ENCODE data around the gene CAMTA1.

CAMTA1 gene

DNA sequence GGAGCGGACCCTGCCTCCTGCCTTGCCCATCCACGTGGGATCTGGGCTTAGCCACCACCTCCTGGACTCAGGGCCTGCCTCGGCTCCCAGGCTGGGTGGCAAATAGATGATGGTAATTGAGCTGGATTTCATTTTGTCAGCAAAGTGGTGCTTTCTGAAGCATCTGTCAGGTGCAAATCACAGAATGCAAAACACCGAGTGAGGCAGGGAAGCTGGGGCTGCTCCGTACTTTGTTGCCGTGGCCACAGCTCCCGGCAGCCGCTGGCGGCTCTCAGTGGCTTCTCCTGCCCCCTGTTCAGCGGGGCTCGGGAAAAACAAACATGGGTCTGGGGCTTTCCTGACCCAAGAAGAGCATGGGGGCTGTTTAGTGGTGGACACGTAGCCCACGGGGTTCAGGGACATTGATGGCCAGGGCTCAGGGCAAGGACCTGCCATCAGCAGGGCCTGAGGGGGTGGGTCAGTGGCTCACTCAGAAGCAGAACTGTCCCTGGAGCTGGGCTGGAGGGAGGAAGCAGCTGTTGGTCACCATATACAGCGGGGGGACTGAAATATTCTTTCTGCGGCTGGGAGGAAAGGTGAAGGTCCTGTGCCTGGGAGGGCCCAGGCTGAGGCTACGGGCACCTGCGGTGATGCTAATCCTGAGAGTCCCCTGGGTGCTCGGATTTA, 855.8 kb downstream of the CAMTA1 start:
- no peak overlapping the region for H3K4me3 ChIP-seq (ENCODE audit: low read depth, low read length)
- TF ChIP-seq CTCF (IDR thresholded peaks at IDR 0.05; ENCODE audit: borderline replicate concordance, insufficient read depth, low read depth, low read length): no peak

DNA sequence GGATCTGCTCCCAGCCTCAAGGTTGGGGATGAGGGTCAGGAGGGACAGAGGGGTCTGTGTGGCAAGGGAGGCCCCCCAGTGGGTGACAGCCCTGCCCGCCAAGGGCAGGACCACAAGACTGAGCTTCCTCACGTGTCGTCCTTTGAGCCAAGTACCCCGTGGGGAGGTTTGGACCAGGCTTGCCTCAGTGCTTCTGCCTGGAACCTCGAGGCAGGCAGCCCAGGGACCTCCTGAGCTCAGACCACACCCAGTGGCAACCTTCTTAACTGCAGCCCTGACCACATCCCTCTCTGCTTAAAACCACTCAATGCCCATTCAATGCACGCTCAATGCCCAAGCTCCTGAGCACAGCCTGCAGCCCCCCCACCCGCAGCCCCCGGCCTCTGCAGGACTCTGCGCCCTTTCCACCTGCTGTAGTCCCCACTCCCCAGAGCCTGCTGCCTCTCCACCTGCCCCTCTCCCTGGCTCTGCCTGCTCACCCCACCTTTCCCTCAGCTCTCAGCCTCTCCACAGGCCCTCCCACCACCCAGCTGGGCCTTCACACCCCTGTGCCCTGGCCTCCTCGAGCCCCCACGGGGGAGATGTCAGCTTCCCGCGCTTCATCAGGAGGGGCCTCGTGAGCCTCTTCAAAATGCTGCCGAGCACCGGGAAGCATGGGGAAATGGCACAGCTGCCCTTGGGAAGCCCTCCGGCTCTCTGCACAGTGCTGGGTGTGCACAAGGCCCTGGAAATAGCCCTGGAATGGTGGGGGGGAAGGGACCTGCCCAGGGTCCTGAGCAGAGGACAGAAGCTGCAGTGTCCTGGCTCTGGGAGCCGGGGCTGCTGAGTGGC, 856.5 kb downstream of the CAMTA1 start:
- TF ChIP-seq CTCF (IDR thresholded peaks at IDR 0.05; ENCODE audit: borderline replicate concordance, insufficient read depth, low read depth, low read length): no peak
- no peak overlapping the region for H3K4me3 ChIP-seq (ENCODE audit: low read depth, low read length)

DNA sequence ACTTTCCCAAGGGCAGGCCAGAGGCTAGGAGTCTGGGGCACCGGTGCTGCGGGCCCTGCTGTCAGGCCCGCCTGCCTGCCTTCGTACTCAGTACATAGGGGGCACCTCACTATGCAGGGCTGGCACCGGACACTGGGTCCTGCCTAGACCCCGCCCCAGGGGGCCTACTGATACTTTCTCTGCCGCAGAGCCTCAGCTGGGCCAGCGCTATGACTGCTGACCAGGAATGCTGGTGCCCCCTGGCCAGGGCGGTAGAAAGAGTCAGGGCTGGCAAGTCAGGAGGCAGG, 857.1 kb downstream of the CAMTA1 start:
- no peak for TF ChIP-seq CTCF (IDR thresholded peaks at IDR 0.05; ENCODE audit: borderline replicate concordance, insufficient read depth, low read depth, low read length)
- no peak overlapping the region for H3K4me3 ChIP-seq (ENCODE audit: low read depth, low read length)

DNA sequence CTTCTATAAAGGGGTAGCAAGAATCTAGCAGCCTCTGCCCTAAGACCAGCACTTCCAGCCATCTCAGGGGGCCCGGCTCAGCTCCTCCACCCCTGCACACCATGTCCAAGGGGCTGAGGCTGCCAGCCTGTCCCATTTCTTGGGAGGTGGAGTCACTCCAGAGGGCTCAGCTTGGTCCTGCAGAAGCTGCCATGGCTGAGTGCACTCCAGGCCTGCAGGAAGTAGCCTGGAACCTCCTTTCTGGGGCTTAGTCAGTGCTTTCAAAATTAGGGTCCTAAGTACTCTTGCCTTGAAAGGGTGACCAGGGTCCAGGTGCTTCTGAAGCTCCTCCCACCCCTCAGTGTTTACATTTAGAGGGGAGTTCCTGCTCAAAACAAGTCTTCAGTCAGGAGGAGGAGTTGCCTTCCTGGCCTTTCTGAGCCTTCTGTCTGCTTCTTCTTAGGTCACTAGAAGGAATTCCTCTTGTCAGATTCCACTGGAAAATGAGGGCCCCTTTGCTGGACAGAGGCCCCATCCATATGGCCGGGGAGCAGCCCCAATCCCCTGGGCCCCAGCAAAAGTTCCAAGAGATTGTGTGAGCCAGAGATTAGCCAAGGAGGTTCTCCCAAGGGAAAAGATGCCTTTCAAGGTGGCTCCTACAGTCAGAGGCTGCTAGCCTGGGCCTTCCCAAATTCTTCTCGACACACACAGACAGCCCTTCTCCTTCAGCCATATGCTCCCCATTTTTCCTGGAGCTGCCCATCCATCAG, 857.7 kb downstream of the CAMTA1 start:
- TF ChIP-seq CTCF (IDR thresholded peaks at IDR 0.05; ENCODE audit: borderline replicate concordance, insufficient read depth, low read depth, low read length): no peak
- no peak overlapping the region for H3K4me3 ChIP-seq (ENCODE audit: low read depth, low read length)

DNA sequence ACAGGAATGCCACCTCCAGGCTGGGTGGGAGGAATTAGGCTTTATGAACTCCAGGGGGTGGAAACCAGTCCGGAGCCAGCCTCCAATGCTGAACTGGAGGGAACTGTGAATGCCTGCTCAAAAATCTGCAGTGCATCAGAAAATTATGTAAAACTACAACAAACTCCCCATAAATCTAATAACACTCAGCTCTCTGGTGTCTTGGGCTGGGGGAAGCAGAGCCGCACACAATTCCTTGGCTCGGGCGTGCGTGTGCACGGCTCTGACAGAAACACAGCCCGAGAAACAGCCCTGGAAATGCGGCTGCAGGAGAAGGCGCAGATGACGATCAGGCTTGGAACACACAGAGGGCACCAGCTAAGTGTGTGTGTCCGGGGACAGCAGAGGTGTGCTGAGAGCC, 858.3 kb downstream of the CAMTA1 start:
- TF ChIP-seq CTCF (IDR thresholded peaks at IDR 0.05; ENCODE audit: borderline replicate concordance, insufficient read depth, low read depth, low read length): no peak
- H3K4me3 ChIP-seq (ENCODE audit: low read depth, low read length): no peak overlapping the region

GRCh38 chr1:7644086-7644485, 858.8 kb downstream of the CAMTA1 start:
- TF ChIP-seq CTCF (IDR thresholded peaks at IDR 0.05; ENCODE audit: borderline replicate concordance, insufficient read depth, low read depth, low read length): no peak
- H3K4me3 ChIP-seq (ENCODE audit: low read depth, low read length): no peak overlapping the region
